ENCODE data around the gene SLC25A17.

- TF ChIP-seq POLR2AphosphoS5 (IDR thresholded peaks at IDR 0.05; ENCODE audit: borderline replicate concordance, low read depth, low read length): no peak
- no peak for TF ChIP-seq EZH2 (IDR thresholded peaks at IDR 0.05)
These were observed 8.0 kb upstream of the SLC25A17 start for GRCh38 chr22:40826984-40827741.

Measured in SK-N-MC (cell line).